Adrenal gland (tissue), 5 donors: ENCODE measurements around the gene SAV1.

Experiments
- POLR2A ChIP-seq, 2 donors: fragments of 450-650 bp; IDR thresholded peaks; one replicate each; pipeline ENCODE4 v1.6.1; 2017; ENCODE audit warnings: antibody characterized with exemption in 2 of 2, mild to moderate bottlenecking in 2 of 2, moderate library complexity in 1 of 2
- TF ChIP-seq, protein P1 (sequence below), 6 experiments: fragments of 450-650 bp in 4 of 6; fragments of 200-600 bp in 2 of 6; sonication (generic) in 1 of 6; IDR thresholded peaks; 1 replicate in 5 of 6; 2 replicates in 1 of 6; pipeline versions ENCODE4 v1.5.1 to v1.8.0; 2016 to 2021; ENCODE audit warnings: antibody characterized with exemption in 6 of 6, mild to moderate bottlenecking in 2 of 6, moderate library complexity in 1 of 6
- donor health status: DM: no; HTN: no; CAD: no.

DNA sequence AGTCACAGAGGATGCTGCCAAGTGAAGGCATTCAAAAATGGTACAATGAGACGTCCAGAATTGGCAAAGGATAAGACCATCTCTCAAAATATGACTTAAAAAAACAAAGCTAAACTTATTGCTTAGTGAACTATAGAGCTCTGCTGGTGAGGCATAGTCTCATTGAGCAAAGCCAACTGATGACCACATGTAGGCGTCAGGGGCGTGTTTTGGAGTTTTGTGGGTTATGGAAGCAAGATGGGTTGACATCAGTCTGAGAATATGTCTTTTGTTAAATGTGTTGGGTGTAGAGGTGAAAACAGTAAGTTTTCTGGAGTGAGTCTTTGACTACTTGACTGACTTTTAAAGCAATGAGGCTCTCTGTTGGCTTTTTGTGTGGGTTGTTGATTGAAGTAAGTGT lies 60.9 kb downstream of the SAV1 start:
- TF ChIP-seq, protein P1, sequence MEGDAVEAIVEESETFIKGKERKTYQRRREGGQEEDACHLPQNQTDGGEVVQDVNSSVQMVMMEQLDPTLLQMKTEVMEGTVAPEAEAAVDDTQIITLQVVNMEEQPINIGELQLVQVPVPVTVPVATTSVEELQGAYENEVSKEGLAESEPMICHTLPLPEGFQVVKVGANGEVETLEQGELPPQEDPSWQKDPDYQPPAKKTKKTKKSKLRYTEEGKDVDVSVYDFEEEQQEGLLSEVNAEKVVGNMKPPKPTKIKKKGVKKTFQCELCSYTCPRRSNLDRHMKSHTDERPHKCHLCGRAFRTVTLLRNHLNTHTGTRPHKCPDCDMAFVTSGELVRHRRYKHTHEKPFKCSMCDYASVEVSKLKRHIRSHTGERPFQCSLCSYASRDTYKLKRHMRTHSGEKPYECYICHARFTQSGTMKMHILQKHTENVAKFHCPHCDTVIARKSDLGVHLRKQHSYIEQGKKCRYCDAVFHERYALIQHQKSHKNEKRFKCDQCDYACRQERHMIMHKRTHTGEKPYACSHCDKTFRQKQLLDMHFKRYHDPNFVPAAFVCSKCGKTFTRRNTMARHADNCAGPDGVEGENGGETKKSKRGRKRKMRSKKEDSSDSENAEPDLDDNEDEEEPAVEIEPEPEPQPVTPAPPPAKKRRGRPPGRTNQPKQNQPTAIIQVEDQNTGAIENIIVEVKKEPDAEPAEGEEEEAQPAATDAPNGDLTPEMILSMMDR (IDR thresholded peaks at IDR 0.05): no peak
- TF ChIP-seq POLR2A (IDR thresholded peaks at IDR 0.05): no peak
